ENCODE measurements around the gene SKAP1.
"Not testable (repeated sequence)": the region's sequence is repeated elsewhere in the genome, so short reads cannot be mapped to it uniquely, and the experiment has no call there.

DNA sequence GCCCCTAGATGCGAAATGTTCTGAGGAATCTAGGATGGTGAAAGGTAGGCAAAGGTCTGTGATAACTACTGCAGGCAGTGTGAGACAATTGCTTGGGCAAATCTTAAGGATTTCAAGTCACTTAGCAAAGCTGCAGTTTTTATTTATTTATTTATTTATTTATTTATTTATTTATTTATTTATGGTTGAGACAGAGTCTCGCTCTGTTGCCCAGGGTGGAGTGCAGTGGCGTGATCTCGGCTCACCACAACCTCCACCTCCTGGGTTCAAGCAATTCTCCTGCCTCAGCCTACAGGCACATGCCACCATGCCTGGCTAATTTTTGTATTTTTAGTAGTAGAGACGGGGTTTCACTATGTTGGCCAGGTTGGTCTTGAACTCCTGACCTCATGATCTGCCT is 243.7 kb downstream of the SKAP1 start:
- not testable (repeated sequence) for TF ChIP-seq NR2C2 (CRISPR knock-in tag; IDR thresholded peaks at IDR 0.05; ENCODE audit: borderline replicate concordance); REST (IDR thresholded peaks at IDR 0.05; ENCODE audit: borderline replicate concordance in 1 of 2, low read depth in 1 of 2, low read length in 2 of 2); ZNF484 (CRISPR knock-in tag; IDR thresholded peaks at IDR 0.05; ENCODE audit: borderline replicate concordance, low read depth); CEBPB (IDR thresholded peaks at IDR 0.05; ENCODE audit: borderline replicate concordance, low read depth, low read length); ZNF232 (CRISPR knock-in tag; IDR thresholded peaks at IDR 0.05; ENCODE audit: borderline replicate concordance); SMAD3 (CRISPR knock-in tag; IDR thresholded peaks at IDR 0.05); CHD4 (IDR thresholded peaks at IDR 0.05; ENCODE audit: borderline replicate concordance, low read length); RERE (CRISPR knock-in tag; IDR thresholded peaks at IDR 0.05; ENCODE audit: low read depth); SRSF4 (IDR thresholded peaks at IDR 0.05; ENCODE audit: low read depth, low read length, poor library complexity, severe bottlenecking); POLR2A (IDR thresholded peaks at IDR 0.05; ENCODE audit: insufficient read depth in 1 of 2, low read depth in 2 of 2, low read length in 2 of 2); POLR2AphosphoS5 (IDR thresholded peaks at IDR 0.05; ENCODE audit: low read depth, low read length)
- TF ChIP-seq, protein P1, sequence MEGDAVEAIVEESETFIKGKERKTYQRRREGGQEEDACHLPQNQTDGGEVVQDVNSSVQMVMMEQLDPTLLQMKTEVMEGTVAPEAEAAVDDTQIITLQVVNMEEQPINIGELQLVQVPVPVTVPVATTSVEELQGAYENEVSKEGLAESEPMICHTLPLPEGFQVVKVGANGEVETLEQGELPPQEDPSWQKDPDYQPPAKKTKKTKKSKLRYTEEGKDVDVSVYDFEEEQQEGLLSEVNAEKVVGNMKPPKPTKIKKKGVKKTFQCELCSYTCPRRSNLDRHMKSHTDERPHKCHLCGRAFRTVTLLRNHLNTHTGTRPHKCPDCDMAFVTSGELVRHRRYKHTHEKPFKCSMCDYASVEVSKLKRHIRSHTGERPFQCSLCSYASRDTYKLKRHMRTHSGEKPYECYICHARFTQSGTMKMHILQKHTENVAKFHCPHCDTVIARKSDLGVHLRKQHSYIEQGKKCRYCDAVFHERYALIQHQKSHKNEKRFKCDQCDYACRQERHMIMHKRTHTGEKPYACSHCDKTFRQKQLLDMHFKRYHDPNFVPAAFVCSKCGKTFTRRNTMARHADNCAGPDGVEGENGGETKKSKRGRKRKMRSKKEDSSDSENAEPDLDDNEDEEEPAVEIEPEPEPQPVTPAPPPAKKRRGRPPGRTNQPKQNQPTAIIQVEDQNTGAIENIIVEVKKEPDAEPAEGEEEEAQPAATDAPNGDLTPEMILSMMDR (CRISPR knock-in tag; IDR thresholded peaks at IDR 0.05) = not testable (repeated sequence)

Data from HepG2 (cell line).